HEK293T (cell line): ENCODE data around the gene SLC26A9.

Source experiments
- ARNT ChIP-seq: fragments of 450-650 bp; IDR thresholded peaks from 2 replicates; pipeline ENCODE4 v1.6.1; 2017; ENCODE audit warnings: mild to moderate bottlenecking
- ELF4 ChIP-seq: fragments of 450-650 bp; IDR thresholded peaks from 2 replicates; pipeline ENCODE4 v1.6.1; 2017; ENCODE audit warnings: antibody characterized with exemption
- FOXA1 ChIP-seq: fragments of 450-650 bp; IDR thresholded peaks from 2 replicates; pipeline ENCODE4 v1.6.1; 2016; ENCODE audit warnings: mild to moderate bottlenecking
- FOXK2 ChIP-seq: fragments of 450-650 bp; IDR thresholded peaks from 2 replicates; pipeline ENCODE4 v1.6.1; 2016; ENCODE audit warnings: mild to moderate bottlenecking
- HDGF ChIP-seq: fragments of 450-650 bp; IDR thresholded peaks from 2 replicates; pipeline ENCODE4 v1.6.1; 2017; ENCODE audit warnings: antibody characterized with exemption, borderline replicate concordance
- L3MBTL2 ChIP-seq: fragments of 450-650 bp; conservative IDR thresholded peaks from 2 replicates; pipeline ENCODE4 v1.6.1; 2016; ENCODE audit warnings: mild to moderate bottlenecking
- LEF1 ChIP-seq: fragments of 450-650 bp; IDR thresholded peaks from 2 replicates; pipeline ENCODE4 v1.6.1; 2017; ENCODE audit warnings: mild to moderate bottlenecking, borderline replicate concordance
- NFRKB ChIP-seq: fragments of 450-650 bp; IDR thresholded peaks from 2 replicates; pipeline ENCODE4 v1.6.1; 2016; ENCODE audit warnings: mild to moderate bottlenecking, moderate library complexity
- SP1 ChIP-seq: fragments of 450-650 bp; IDR thresholded peaks from 2 replicates; pipeline ENCODE4 v1.6.1; 2017
- SUZ12 ChIP-seq: fragments of 450-650 bp; IDR thresholded peaks from 2 replicates; pipeline ENCODE4 v1.6.1; 2016; ENCODE audit warnings: mild to moderate bottlenecking
- TARDBP ChIP-seq: fragments of 450-650 bp; IDR thresholded peaks from 2 replicates; pipeline ENCODE4 v1.6.1; 2016

- no peak for TF ChIP-seq TARDBP
- TF ChIP-seq FOXA1 = no peak
- TF ChIP-seq SP1 = no peak
- TF ChIP-seq L3MBTL2 = no peak
- no peak for TF ChIP-seq ELF4
- no peak for TF ChIP-seq NFRKB
- no peak for TF ChIP-seq HDGF
- no peak for TF ChIP-seq SUZ12
- TF ChIP-seq FOXK2 = no peak
- TF ChIP-seq ARNT = no peak
- TF ChIP-seq LEF1 = no peak
Observed at GRCh38 chr1:205920159-205920558, 23.1 kb downstream of the SLC26A9 start.
